Measurements from ENCODE around the gene CFB.

DNA sequence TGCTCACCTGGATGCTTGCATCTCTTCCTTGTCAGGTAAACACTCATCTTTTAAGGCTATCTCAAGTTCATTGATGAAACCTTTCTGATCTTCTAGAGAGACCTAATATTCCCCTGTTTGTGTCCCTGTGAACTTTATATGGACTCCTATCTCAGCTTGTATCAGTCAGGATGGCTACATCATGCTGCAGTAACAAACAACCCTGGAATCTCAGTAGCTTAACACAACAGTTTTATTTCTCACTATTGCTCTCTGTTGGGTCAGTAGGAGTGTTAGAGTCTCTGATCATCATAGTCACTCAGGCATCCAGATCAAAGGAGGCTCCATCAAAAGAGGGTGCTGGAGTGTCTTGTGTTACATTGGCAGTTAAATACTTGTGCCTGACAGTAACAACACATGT lies 30.5 kb upstream of the CFB start:
- no peak for TF ChIP-seq POLR2AphosphoS5 (IDR thresholded peaks at IDR 0.05)
- TF ChIP-seq, protein P1, sequence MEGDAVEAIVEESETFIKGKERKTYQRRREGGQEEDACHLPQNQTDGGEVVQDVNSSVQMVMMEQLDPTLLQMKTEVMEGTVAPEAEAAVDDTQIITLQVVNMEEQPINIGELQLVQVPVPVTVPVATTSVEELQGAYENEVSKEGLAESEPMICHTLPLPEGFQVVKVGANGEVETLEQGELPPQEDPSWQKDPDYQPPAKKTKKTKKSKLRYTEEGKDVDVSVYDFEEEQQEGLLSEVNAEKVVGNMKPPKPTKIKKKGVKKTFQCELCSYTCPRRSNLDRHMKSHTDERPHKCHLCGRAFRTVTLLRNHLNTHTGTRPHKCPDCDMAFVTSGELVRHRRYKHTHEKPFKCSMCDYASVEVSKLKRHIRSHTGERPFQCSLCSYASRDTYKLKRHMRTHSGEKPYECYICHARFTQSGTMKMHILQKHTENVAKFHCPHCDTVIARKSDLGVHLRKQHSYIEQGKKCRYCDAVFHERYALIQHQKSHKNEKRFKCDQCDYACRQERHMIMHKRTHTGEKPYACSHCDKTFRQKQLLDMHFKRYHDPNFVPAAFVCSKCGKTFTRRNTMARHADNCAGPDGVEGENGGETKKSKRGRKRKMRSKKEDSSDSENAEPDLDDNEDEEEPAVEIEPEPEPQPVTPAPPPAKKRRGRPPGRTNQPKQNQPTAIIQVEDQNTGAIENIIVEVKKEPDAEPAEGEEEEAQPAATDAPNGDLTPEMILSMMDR (IDR thresholded peaks at IDR 0.05), result no peak
- no peak for TF ChIP-seq POLR2A (IDR thresholded peaks at IDR 0.05)
